ENCODE data around the gene TUT1.

The TUT1 gene

DNA sequence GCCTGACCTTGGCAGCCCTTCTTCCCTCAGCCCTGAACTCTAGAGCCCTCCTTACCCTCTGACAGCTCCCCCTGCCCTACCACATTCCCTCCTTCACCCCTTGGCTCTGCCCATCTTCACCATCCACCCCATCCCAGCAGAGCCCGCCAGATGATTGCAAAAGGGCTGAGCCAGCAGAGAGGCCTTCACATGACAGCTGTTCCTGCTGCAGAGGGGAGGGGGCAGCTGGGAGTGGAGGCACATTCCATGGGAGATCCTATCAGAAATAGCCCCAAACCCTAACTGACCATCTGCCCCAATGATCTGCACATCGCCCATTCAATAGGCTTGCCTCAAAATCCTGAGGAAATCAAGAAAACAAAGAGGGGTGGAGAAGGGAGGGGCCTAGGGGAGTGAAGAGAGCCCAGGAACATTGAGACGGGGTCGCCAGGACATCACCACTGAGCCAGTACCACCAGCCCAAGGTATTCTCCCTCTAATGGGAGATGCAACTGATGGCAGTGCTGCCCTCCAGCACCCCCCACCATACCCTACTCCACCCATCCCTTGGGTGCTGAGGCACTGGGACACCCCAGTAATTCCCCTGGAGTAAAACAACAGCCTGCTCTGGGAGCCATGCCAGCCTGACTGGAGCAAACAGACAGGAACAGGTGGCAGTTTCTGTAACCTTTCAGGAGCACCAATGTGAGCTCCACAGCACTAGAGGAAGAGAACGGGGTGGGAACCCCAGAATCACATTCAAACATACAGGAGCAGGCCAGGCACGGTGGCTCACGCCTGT, 36.7 kb downstream of the TUT1 start:
- Histone ChIP-seq H3K36me3 (ENCODE audit: insufficient read depth, low read length) (peaks cover 20% of the 10 kb centered on the region), H3K79me2 (ENCODE audit: insufficient read depth, low read length) (no peaks in the 10 kb centered on the region), H3K4me3 (ENCODE audit: low read depth in 1 of 2, low read length in 2 of 2) (no peak overlapping the region), H4K20me1 (ENCODE audit: insufficient read depth, low read length) (peaks cover 26% of the 10 kb centered on the region), H3K9ac (ENCODE audit: low read depth, low read length) (peak overlapping the region; percentile 46), H3K27me3 (ENCODE audit: insufficient read depth, low read length, poor library complexity) (no peaks in the 10 kb centered on the region), H3K27ac (ENCODE audit: low read length) (peak overlapping the region; percentile 92), H2AFZ (ENCODE audit: low read depth, low read length) (no peak overlapping the region), H3K9me3 (ENCODE audit: insufficient read depth, low read length, severe bottlenecking) (no peaks in the 10 kb centered on the region), H3K4me1 (ENCODE audit: insufficient read depth, low read length) (peaks cover 60% of the 10 kb centered on the region), H3K4me2 (ENCODE audit: insufficient read depth, low read length) (peak overlapping the region; percentile 59)
- ATAC-seq (ENCODE audit: insufficient read depth, low read depth): no peak
- DNase-seq: no peak
- TF ChIP-seq, protein P1, sequence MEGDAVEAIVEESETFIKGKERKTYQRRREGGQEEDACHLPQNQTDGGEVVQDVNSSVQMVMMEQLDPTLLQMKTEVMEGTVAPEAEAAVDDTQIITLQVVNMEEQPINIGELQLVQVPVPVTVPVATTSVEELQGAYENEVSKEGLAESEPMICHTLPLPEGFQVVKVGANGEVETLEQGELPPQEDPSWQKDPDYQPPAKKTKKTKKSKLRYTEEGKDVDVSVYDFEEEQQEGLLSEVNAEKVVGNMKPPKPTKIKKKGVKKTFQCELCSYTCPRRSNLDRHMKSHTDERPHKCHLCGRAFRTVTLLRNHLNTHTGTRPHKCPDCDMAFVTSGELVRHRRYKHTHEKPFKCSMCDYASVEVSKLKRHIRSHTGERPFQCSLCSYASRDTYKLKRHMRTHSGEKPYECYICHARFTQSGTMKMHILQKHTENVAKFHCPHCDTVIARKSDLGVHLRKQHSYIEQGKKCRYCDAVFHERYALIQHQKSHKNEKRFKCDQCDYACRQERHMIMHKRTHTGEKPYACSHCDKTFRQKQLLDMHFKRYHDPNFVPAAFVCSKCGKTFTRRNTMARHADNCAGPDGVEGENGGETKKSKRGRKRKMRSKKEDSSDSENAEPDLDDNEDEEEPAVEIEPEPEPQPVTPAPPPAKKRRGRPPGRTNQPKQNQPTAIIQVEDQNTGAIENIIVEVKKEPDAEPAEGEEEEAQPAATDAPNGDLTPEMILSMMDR (IDR thresholded peaks at IDR 0.05; ENCODE audit: borderline replicate concordance, extremely low read depth, low read length, poor library complexity, severe bottlenecking): no peak
- TF ChIP-seq EZH2 (IDR thresholded peaks at IDR 0.05; ENCODE audit: borderline replicate concordance, low read depth, low read length, severe bottlenecking): no peak

DNA sequence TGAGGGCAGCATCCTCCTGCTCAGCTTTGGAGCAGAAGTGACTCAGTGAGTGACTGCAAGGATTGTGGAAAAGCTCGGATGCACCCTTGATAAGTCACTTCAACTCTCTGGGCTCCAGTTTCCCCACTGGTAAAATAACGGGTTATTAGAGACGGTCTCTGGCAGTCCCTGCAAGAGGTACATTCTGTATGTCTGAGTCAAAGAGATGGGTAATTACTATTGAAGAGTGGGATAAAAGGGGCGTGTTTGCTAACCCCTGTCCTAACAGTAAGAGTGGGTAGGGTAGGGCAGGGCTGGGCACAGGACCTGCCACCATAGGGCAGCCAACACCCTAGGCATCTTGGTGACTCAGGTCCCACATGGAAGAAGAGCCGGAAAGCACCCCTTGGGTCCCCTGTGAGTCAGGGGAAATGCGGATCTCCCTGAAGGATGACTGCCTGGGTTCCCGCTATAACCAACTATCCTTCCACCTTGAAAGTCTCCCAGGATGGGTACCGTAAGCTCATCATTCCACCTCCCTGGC, 37.4 kb downstream of the TUT1 start:
- TF ChIP-seq EZH2 (IDR thresholded peaks at IDR 0.05; ENCODE audit: borderline replicate concordance, low read depth, low read length, severe bottlenecking): no peak
- TF ChIP-seq, protein P1 (IDR thresholded peaks at IDR 0.05; ENCODE audit: borderline replicate concordance, extremely low read depth, low read length, poor library complexity, severe bottlenecking): no peak
- no peak overlapping the region for H3K4me3 ChIP-seq (ENCODE audit: low read depth in 1 of 2, low read length in 2 of 2)
- ATAC-seq (ENCODE audit: insufficient read depth, low read depth) (no peak), DNase-seq (no peak)
- peak overlapping the region; percentile 92; the same call in 1 of the 2 replicates for H3K27ac ChIP-seq (ENCODE audit: low read length)
- H3K36me3 ChIP-seq (ENCODE audit: insufficient read depth, low read length): peaks cover 13% of the 10 kb centered on the region
- H3K9me3 ChIP-seq (ENCODE audit: insufficient read depth, low read length, severe bottlenecking): no peaks in the 10 kb centered on the region
- no peak overlapping the region for H2AFZ ChIP-seq (ENCODE audit: low read depth, low read length)
- no peak overlapping the region for H3K9ac ChIP-seq (ENCODE audit: low read depth, low read length)
- H4K20me1 ChIP-seq (ENCODE audit: insufficient read depth, low read length): peaks cover 21% of the 10 kb centered on the region
- H3K4me2 ChIP-seq (ENCODE audit: insufficient read depth, low read length): no peak overlapping the region
- H3K4me1 ChIP-seq (ENCODE audit: insufficient read depth, low read length): peaks cover 54% of the 10 kb centered on the region
- peaks cover 1% of the 10 kb centered on the region for H3K27me3 ChIP-seq (ENCODE audit: insufficient read depth, low read length, poor library complexity)
- no peaks in the 10 kb centered on the region for H3K79me2 ChIP-seq (ENCODE audit: insufficient read depth, low read length)

DNA sequence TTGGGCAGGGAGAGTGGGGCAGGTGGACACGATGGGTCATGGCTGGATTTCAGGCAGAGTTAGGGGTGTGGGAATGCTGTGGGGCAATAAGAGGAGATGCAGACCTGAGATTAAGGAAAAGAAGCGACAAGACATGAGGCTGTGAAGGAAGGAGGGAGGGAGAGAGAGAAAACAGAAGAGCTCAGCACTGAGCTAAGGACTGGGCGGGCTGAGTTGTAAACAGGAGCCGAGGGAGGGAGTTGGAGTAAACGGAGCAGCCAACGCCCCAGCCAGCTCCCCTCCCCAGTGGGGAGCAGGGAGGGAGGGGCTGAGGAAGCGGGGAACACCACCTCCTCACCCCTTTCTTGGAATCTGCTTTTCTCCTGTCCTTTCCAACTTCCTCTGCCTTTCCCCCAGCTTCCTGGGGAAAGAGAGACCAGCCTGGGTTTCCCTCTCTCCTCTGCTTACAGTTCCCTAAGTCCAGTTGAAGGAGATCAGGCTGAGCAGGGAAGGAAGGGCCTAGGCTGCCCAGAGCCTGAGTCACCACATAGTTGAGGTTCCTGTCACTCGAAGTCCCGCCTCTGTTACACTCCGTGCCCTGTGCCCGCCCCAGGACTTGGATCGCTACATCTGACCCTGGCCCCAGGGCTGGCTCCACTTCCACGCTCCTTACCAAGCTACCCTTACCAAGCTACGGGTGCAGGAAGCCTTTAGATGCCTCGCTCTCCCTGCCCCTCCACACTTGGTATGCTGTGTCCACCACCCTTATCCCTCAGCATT, 38.1 kb downstream of the TUT1 start:
- Histone ChIP-seq H2AFZ (ENCODE audit: low read depth, low read length) (no peak overlapping the region), H3K4me2 (ENCODE audit: insufficient read depth, low read length) (no peak overlapping the region), H3K9ac (ENCODE audit: low read depth, low read length) (no peak overlapping the region), H3K4me3 (ENCODE audit: low read depth in 1 of 2, low read length in 2 of 2) (no peak overlapping the region), H3K9me3 (ENCODE audit: insufficient read depth, low read length, severe bottlenecking) (no peaks in the 10 kb centered on the region), H3K27ac (ENCODE audit: low read length) (no peak overlapping the region), H3K4me1 (ENCODE audit: insufficient read depth, low read length) (peaks cover 47% of the 10 kb centered on the region), H3K79me2 (ENCODE audit: insufficient read depth, low read length) (no peaks in the 10 kb centered on the region), H3K36me3 (ENCODE audit: insufficient read depth, low read length) (peaks cover 7% of the 10 kb centered on the region; the same call in 1 of the 2 replicates), H4K20me1 (ENCODE audit: insufficient read depth, low read length) (peaks cover 18% of the 10 kb centered on the region), H3K27me3 (ENCODE audit: insufficient read depth, low read length, poor library complexity) (peaks cover 8% of the 10 kb centered on the region)
- TF ChIP-seq, protein P1 (IDR thresholded peaks at IDR 0.05; ENCODE audit: borderline replicate concordance, extremely low read depth, low read length, poor library complexity, severe bottlenecking): no peak
- TF ChIP-seq EZH2 (IDR thresholded peaks at IDR 0.05; ENCODE audit: borderline replicate concordance, low read depth, low read length, severe bottlenecking): no peak
- ATAC-seq (ENCODE audit: insufficient read depth, low read depth): no peak
- no peak for DNase-seq

Measured in DND-41 (cell line).